ENCODE data around the gene MLN.

The MLN gene

GRCh38 chr6:33803571-33804053 lies at the start of gene MLN:
Gene MLN, minus strand, starts transcription at chr6:33804003. Its CDS starts 2,840 bp downstream, at chr6:33801163.
- ATAC-seq = no peak

GRCh38 chr6:33853026-33853425 lies 49.2 kb upstream of the MLN start:
- ATAC-seq = no peak

GRCh38 chr6:33851959-33852358 lies 48.2 kb upstream of the MLN start:
- ATAC-seq = no peak

GRCh38 chr6:33850869-33851541 lies 47.2 kb upstream of the MLN start:
- ATAC-seq = no peak

GRCh38 chr6:33850296-33850695 lies 46.5 kb upstream of the MLN start:
- ATAC-seq = no peak

- no peak for ATAC-seq
Measured at GRCh38 chr6:33849500-33850075, 45.8 kb upstream of the MLN start.

GRCh38 chr6:33848484-33848883 lies 44.7 kb upstream of the MLN start:
- ATAC-seq = no peak

- no peak for ATAC-seq
Measured at GRCh38 chr6:33847867-33848266, 44.1 kb upstream of the MLN start.

- ATAC-seq = no peak
Measured at GRCh38 chr6:33847078-33847477, 43.3 kb upstream of the MLN start.

- ATAC-seq = no peak
Measured at GRCh38 chr6:33846226-33846625, 42.4 kb upstream of the MLN start.

- no peak for ATAC-seq
Measured at GRCh38 chr6:33845031-33845745, 41.4 kb upstream of the MLN start.

GRCh38 chr6:33843131-33844121 lies 39.6 kb upstream of the MLN start:
- ATAC-seq = no peak

- no peak for ATAC-seq
Measured at GRCh38 chr6:33841868-33842267, 38.1 kb upstream of the MLN start.

- no peak for ATAC-seq
Measured at GRCh38 chr6:33841070-33841469, 37.3 kb upstream of the MLN start.

- peak; percentile 91 to 95 for ATAC-seq
Measured at GRCh38 chr6:33840048-33840926, 36.5 kb upstream of the MLN start.

- no peak for ATAC-seq
Measured at GRCh38 chr6:33839399-33840047, 35.7 kb upstream of the MLN start.

- ATAC-seq = no peak
Measured at GRCh38 chr6:33838983-33839382, 35.2 kb upstream of the MLN start.

- ATAC-seq = no peak
Measured at GRCh38 chr6:33837971-33838665, 34.3 kb upstream of the MLN start.

- no peak for ATAC-seq
Measured at GRCh38 chr6:33836806-33837469, 33.1 kb upstream of the MLN start.
